ENCODE results near the gene LYRM9.

DNA sequence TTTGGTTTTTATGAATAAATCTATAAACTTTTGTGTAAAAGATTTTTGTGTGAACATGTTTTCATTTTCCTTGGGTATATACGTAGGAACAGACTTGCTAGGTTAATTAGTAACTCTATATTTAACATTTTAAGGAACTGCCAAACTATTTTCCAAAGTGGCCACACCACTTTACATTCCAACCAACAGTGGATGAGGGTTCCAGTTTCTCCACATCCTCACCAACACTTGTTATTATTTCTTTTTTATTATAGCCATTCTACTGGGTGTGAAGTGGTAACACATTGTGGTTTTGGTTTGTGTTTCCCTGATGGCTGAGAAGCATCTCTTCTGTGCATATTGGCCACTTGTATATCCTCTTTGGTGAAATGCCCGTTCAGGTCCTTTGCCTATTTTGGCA lies 20.0 kb downstream of the LYRM9 start:
- no peak for TF ChIP-seq CTCF (conservative IDR thresholded peaks at IDR 0.05 in 1 of 2, IDR thresholded peaks at IDR 0.05 in 1 of 2; ENCODE audit: low read depth in 1 of 2, low read length in 2 of 2)
- no peak for TF ChIP-seq EZH2 (IDR thresholded peaks at IDR 0.05; ENCODE audit: low read length, missing control alignments)
